BE2C (cell line): Measurements from ENCODE around the gene NRSN2. TPM values are rescaled to one million over a fixed set of nuclear protein-coding genes. Genes with fewer than 3 reads are reported as not detected.

Experiments
- DNase-seq: peaks from one replicate; pipeline ENCODE4 v3.0.0-alpha.2; 2020
- H3K27me3 ChIP-seq: fragments of 250-450 bp; sonication (Bioruptor Pico); 2 replicates; pipeline ENCODE4 v1.5.1; 2020; ENCODE audit warnings: mild to moderate bottlenecking
- H3K36me3 ChIP-seq: fragments of 250-450 bp; sonication (Bioruptor Pico); 2 replicates; pipeline ENCODE4 v1.5.1; 2020; ENCODE audit warnings: mild to moderate bottlenecking
- H3K4me1 ChIP-seq: fragments of 250-450 bp; sonication (Bioruptor Pico); 2 replicates; pipeline ENCODE4 v1.5.1; 2020
- H3K4me3 ChIP-seq: 2 replicates; pipeline ENCODE4 v1.5.1; 2011; ENCODE audit warnings: low read depth, low read length
- H3K9me3 ChIP-seq: fragments of 250-450 bp; sonication (Bioruptor Pico); 2 replicates; pipeline ENCODE4 v1.5.1; 2020
- CTCF ChIP-seq: IDR thresholded peaks from 2 replicates; pipeline ENCODE4 v1.5.1; 2012; ENCODE audit warnings: mild to moderate bottlenecking, low read depth, low read length
- polyA plus RNA-seq: library from polyadenylated mRNA; unstranded; fragments of >200 nt; gene quantifications from one replicate; pipeline ENCODE4 v1.2.1, GENCODE V29; 2012; ENCODE audit warnings: low read depth, missing spikeins; ENCODE audit not compliant: insufficient read length, insufficient read depth

The NRSN2 gene, protein sequence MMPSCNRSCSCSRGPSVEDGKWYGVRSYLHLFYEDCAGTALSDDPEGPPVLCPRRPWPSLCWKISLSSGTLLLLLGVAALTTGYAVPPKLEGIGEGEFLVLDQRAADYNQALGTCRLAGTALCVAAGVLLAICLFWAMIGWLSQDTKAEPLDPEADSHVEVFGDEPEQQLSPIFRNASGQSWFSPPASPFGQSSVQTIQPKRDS
- 55.0 TPM for polyA plus RNA-seq

DNA sequence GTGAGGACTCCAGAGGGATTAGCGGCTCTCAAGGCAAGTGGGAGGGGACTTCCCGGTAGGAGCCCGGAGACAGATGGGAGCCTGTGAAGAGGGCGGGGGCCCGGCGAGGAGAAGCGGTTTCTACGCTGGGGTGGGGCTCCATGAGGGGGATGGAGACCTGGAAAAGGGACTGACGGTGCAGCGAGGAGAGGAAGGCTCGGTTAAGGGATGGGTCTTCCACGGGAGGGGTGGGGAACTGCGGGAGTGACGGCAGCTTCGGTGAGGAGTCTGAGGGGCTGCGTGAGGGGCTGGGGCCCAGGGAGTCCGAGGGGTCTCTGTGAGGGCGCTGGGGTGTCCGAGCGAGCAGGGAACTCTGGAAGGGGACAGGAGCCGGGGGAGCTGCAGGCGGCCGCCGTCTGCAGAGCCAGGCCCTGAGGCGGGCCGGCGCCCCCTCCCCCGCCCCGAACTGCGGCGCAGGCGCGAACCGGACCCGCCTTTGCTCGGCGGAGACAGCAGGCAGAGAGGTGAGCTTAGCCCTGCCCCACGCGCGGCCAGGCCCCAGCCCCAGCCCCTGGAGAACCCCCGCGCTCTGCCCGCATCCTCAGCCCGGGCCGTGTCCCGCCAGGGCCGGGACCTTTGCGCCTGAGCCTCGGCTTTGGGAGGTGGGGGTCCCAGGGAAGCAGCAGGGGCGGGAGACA is at the start of gene NRSN2:
Gene NRSN2 (plus strand): TSS at position 472 of the 677 bp plus-strand sequence. CDS start 2,533 bp downstream, outside the sequence.
- peak within 1 kb of the TSS; percentile 70 for H3K4me3 ChIP-seq
- peak; percentile 72 for DNase-seq
- no peak for TF ChIP-seq CTCF

GRCh38 chr20:297925-298775 is 48.8 kb upstream of the NRSN2 start:
- DNase-seq, result peak; percentile 25
- peak overlapping the region; percentile 81 for H3K4me3 ChIP-seq
- peaks cover 10% of the 10 kb centered on the region for H3K36me3 ChIP-seq
- H3K4me1 ChIP-seq, result no peaks in the 10 kb centered on the region
- H3K9me3 ChIP-seq, result no peaks in the 10 kb centered on the region
- H3K27me3 ChIP-seq, result no peaks in the 10 kb centered on the region
- no peak for TF ChIP-seq CTCF

More for the DNA sequence above, at the start of gene NRSN2:
- H3K27me3 ChIP-seq, result no peaks in the 10 kb centered on the region
- H3K4me1 ChIP-seq, result no peaks in the 10 kb centered on the region; the same call in 1 of the 2 replicates
- peaks cover 6% of the 10 kb centered on the region; the same call in 1 of the 2 replicates for H3K36me3 ChIP-seq
- no peaks in the 10 kb centered on the region for H3K9me3 ChIP-seq

DNA sequence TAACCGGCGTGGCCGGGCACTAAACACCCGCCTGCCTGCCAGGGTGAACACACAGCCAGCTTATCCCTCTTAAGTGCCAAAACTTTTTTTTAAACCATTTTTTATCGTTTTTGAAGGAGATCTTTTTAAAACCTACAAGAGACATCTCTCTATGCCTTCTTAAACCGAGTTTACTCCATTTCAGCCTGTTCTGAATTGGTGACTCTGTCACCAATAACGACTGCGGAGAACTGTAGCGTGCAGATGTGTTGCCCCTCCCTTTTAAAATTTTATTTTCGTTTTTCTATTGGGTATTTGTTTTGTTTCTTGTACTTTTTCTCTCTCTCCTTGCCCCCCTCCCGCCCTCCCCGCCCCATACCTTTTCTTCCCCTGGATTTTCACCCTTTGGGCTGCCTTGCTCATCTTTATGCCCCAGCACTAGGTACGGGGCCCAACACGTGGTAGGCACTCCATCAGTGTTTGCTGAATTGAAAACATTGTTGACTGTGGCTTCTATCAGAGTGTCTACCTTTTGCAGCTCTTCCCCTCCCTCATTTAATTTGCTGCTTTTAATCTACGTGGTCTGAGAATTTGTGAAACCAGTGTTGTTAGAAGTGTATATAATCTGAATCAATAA is 48.0 kb upstream of the NRSN2 start:
- Histone ChIP-seq H3K27me3 (no peaks in the 10 kb centered on the region), H3K4me3 (peak overlapping the region; percentile 81), H3K36me3 (peaks cover 10% of the 10 kb centered on the region), H3K9me3 (no peaks in the 10 kb centered on the region), H3K4me1 (no peaks in the 10 kb centered on the region)
- no peak for TF ChIP-seq CTCF
- DNase-seq, result no peak

DNA sequence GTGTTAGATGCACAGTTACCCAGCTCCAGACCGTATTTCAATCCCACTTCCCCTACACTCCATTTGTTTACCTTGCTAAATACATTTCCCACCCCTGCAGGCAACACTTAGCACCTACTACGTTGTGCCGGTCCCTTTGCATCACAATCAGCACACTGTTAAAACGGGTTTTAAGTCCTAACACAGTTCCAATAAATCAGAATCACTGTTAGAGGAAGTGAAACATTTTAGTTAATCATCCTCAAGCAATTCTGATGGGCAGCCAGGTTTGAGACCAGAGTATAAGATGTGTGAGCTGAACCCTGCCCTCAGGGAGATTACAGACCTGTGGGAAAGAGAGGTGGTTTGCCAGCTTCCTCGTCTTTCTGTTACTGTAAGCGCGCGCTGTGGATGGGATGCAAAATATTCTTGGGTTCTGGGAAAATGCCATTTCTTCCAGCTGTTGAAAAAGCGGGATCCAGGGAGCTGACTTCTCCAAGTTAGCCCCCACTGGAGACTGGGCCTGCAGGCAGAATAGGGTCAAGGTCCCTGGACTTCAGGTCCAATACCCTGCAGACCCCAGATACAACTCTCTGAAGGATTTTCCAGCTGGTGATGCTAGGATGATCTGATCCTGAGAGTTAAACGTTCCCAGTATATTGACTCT is 46.4 kb upstream of the NRSN2 start:
- Histone ChIP-seq H3K36me3 (peaks cover 10% of the 10 kb centered on the region), H3K4me3 (peak overlapping the region; percentile 11; the same call in 1 of the 2 replicates), H3K9me3 (no peaks in the 10 kb centered on the region), H3K27me3 (no peaks in the 10 kb centered on the region), H3K4me1 (no peaks in the 10 kb centered on the region)
- TF ChIP-seq CTCF, result no peak
- DNase-seq, result no peak

GRCh38 chr20:301886-302848 is 44.7 kb upstream of the NRSN2 start:
- no peaks in the 10 kb centered on the region for H3K27me3 ChIP-seq
- no peak for TF ChIP-seq CTCF
- no peaks in the 10 kb centered on the region for H3K4me1 ChIP-seq
- H3K4me3 ChIP-seq, result no peak overlapping the region
- peaks cover 10% of the 10 kb centered on the region for H3K36me3 ChIP-seq
- no peaks in the 10 kb centered on the region for H3K9me3 ChIP-seq
- no peak for DNase-seq
